ENCODE measurements around the gene ELMO1.

The ELMO1 gene

GRCh38 chr7:37290731-37291130, 157.9 kb downstream of the ELMO1 start:
- Histone ChIP-seq H3K4me1 (ENCODE audit: insufficient read depth, low read length) (peaks cover 10% of the 10 kb centered on the region), H3K9me3 (ENCODE audit: insufficient read depth, low read length, severe bottlenecking) (no peaks in the 10 kb centered on the region), H3K27me3 (ENCODE audit: insufficient read depth, low read length, poor library complexity) (no peaks in the 10 kb centered on the region), H3K4me2 (ENCODE audit: insufficient read depth, low read length) (no peak overlapping the region), H4K20me1 (ENCODE audit: insufficient read depth, low read length) (peaks cover 10% of the 10 kb centered on the region; the same call in 1 of the 2 replicates), H3K27ac (ENCODE audit: low read length) (no peak overlapping the region), H2AFZ (ENCODE audit: low read depth, low read length) (no peak overlapping the region), H3K9ac (ENCODE audit: low read depth, low read length) (no peak overlapping the region), H3K79me2 (ENCODE audit: insufficient read depth, low read length) (peaks cover 7% of the 10 kb centered on the region; the same call in 1 of the 2 replicates), H3K36me3 (ENCODE audit: insufficient read depth, low read length) (no peaks in the 10 kb centered on the region), H3K4me3 (ENCODE audit: low read depth in 1 of 2, low read length in 2 of 2) (no peak overlapping the region)
- TF ChIP-seq CTCF (IDR thresholded peaks at IDR 0.05; ENCODE audit: borderline replicate concordance, extremely low read depth, low read length, poor library complexity, severe bottlenecking) (no peak), EZH2 (IDR thresholded peaks at IDR 0.05; ENCODE audit: borderline replicate concordance, low read depth, low read length, severe bottlenecking) (no peak)
- ATAC-seq (ENCODE audit: insufficient read depth, low read depth) (no peak), DNase-seq (no peak)

DNA sequence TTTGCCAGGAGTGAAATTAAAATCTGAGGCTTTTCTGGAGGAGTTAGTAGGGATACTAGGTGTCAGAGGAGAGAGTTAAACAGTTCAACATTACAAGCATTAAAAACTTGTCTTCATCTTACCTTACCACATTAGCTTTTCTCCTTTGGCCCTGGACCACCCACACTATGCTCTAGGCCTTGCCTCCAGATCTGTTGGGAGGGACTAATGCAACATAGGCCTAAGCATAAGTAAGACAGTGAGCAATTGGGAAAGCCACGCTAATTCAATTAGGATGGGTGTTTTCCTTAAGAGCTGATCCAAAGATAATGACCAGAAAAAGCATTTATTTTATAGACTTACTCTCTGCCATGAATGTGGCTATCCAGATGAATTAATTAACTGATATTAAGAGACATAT, 158.9 kb downstream of the ELMO1 start:
- H3K79me2 ChIP-seq (ENCODE audit: insufficient read depth, low read length) = peaks cover 7% of the 10 kb centered on the region; the same call in 1 of the 2 replicates
- no peak overlapping the region for H3K27ac ChIP-seq (ENCODE audit: low read length)
- no peak overlapping the region for H2AFZ ChIP-seq (ENCODE audit: low read depth, low read length)
- no peak overlapping the region for H3K4me2 ChIP-seq (ENCODE audit: insufficient read depth, low read length)
- H3K36me3 ChIP-seq (ENCODE audit: insufficient read depth, low read length) = no peaks in the 10 kb centered on the region
- no peaks in the 10 kb centered on the region for H3K27me3 ChIP-seq (ENCODE audit: insufficient read depth, low read length, poor library complexity)
- no peak for TF ChIP-seq CTCF (IDR thresholded peaks at IDR 0.05; ENCODE audit: borderline replicate concordance, extremely low read depth, low read length, poor library complexity, severe bottlenecking)
- TF ChIP-seq EZH2 (IDR thresholded peaks at IDR 0.05; ENCODE audit: borderline replicate concordance, low read depth, low read length, severe bottlenecking) = no peak
- DNase-seq = no peak
- peaks cover 13% of the 10 kb centered on the region; the same call in 1 of the 2 replicates for H4K20me1 ChIP-seq (ENCODE audit: insufficient read depth, low read length)
- no peak overlapping the region for H3K9ac ChIP-seq (ENCODE audit: low read depth, low read length)
- peaks cover 16% of the 10 kb centered on the region for H3K4me1 ChIP-seq (ENCODE audit: insufficient read depth, low read length)
- no peak overlapping the region for H3K4me3 ChIP-seq (ENCODE audit: low read depth in 1 of 2, low read length in 2 of 2)
- H3K9me3 ChIP-seq (ENCODE audit: insufficient read depth, low read length, severe bottlenecking) = no peaks in the 10 kb centered on the region
- ATAC-seq (ENCODE audit: insufficient read depth, low read depth) = no peak

GRCh38 chr7:37289367-37289766, 159.3 kb downstream of the ELMO1 start:
- Histone ChIP-seq H4K20me1 (ENCODE audit: insufficient read depth, low read length) (peaks cover 16% of the 10 kb centered on the region; the same call in 1 of the 2 replicates), H3K79me2 (ENCODE audit: insufficient read depth, low read length) (peaks cover 8% of the 10 kb centered on the region; the same call in 1 of the 2 replicates), H3K27me3 (ENCODE audit: insufficient read depth, low read length, poor library complexity) (no peaks in the 10 kb centered on the region), H3K36me3 (ENCODE audit: insufficient read depth, low read length) (no peaks in the 10 kb centered on the region), H3K4me3 (ENCODE audit: low read depth in 1 of 2, low read length in 2 of 2) (no peak overlapping the region), H3K9me3 (ENCODE audit: insufficient read depth, low read length, severe bottlenecking) (no peaks in the 10 kb centered on the region), H3K27ac (ENCODE audit: low read length) (no peak overlapping the region), H2AFZ (ENCODE audit: low read depth, low read length) (no peak overlapping the region), H3K4me2 (ENCODE audit: insufficient read depth, low read length) (no peak overlapping the region), H3K4me1 (ENCODE audit: insufficient read depth, low read length) (peaks cover 16% of the 10 kb centered on the region), H3K9ac (ENCODE audit: low read depth, low read length) (no peak overlapping the region)
- DNase-seq = no peak
- ATAC-seq (ENCODE audit: insufficient read depth, low read depth) = no peak
- TF ChIP-seq EZH2 (IDR thresholded peaks at IDR 0.05; ENCODE audit: borderline replicate concordance, low read depth, low read length, severe bottlenecking) (no peak), CTCF (IDR thresholded peaks at IDR 0.05; ENCODE audit: borderline replicate concordance, extremely low read depth, low read length, poor library complexity, severe bottlenecking) (no peak)

Data from DND-41 (cell line).